Adipocyte (in vitro differentiated cells): ENCODE results near the gene ERGIC1.
A peak's percentile ranks its signal among the peaks of the same experiment; 100 is the strongest.

Experiments
- DNase-seq: peaks from one replicate; pipeline ENCODE4 v3.0.0-alpha.2; 2015; ENCODE audit warnings: low read depth
- H3K27me3 ChIP-seq: replicated peaks from 2 replicates; pipeline ENCODE4 v1.7.0; 2013; ENCODE audit warnings: mild to moderate bottlenecking, low read length, moderate library complexity; ENCODE audit not compliant: control insufficient read depth, insufficient read depth
- H3K36me3 ChIP-seq: 2 replicates; pipeline ENCODE4 v1.7.0; 2013; ENCODE audit warnings: low read length, mild to moderate bottlenecking, moderate library complexity; ENCODE audit not compliant: control insufficient read depth, insufficient read depth, severe bottlenecking
- H3K4me1 ChIP-seq: 2 replicates; pipeline ENCODE4 v1.7.0; 2013; ENCODE audit warnings: mild to moderate bottlenecking, low read length, moderate library complexity; ENCODE audit not compliant: control insufficient read depth, insufficient read depth
- H3K4me3 ChIP-seq: 2 replicates; pipeline ENCODE4 v1.7.0; 2013; ENCODE audit warnings: mild to moderate bottlenecking, low read length, moderate library complexity
- H3K9ac ChIP-seq: 2 replicates; pipeline ENCODE4 v1.7.0; 2013; ENCODE audit warnings: mild to moderate bottlenecking, low read length, moderate library complexity
- H3K9me3 ChIP-seq: 2 replicates; pipeline ENCODE4 v1.7.0; 2013; ENCODE audit warnings: mild to moderate bottlenecking, low read length, moderate library complexity; ENCODE audit not compliant: control insufficient read depth

Gene ERGIC1

GRCh38 chr5:172988276-172988675, 154.2 kb downstream of the ERGIC1 start:
- Histone ChIP-seq H3K27me3 (no peaks in the 10 kb centered on the region), H3K4me1 (peaks cover 15% of the 10 kb centered on the region), H3K36me3 (peaks cover 38% of the 10 kb centered on the region), H3K9ac (no peak overlapping the region), H3K4me3 (no peak overlapping the region), H3K9me3 (no peaks in the 10 kb centered on the region)
- DNase-seq: no peak

- DNase-seq: no peak
Measured at GRCh38 chr5:172990776-172991175, 156.7 kb downstream of the ERGIC1 start.

GRCh38 chr5:172994405-172994804, 160.4 kb downstream of the ERGIC1 start:
- no peak for DNase-seq
- Histone ChIP-seq H3K27me3 (no peaks in the 10 kb centered on the region), H3K4me3 (no peak overlapping the region), H3K4me1 (peaks cover 4% of the 10 kb centered on the region), H3K36me3 (peaks cover 66% of the 10 kb centered on the region), H3K9me3 (no peaks in the 10 kb centered on the region), H3K9ac (no peak overlapping the region)

More at GRCh38 chr5:172990776-172991175, 156.7 kb downstream of the ERGIC1 start:
- H3K9me3 ChIP-seq: no peaks in the 10 kb centered on the region
- peaks cover 54% of the 10 kb centered on the region for H3K36me3 ChIP-seq
- H3K27me3 ChIP-seq: no peaks in the 10 kb centered on the region
- H3K9ac ChIP-seq: no peak overlapping the region
- H3K4me1 ChIP-seq: peaks cover 9% of the 10 kb centered on the region
- no peak overlapping the region for H3K4me3 ChIP-seq

- Histone ChIP-seq H3K27me3 (no peaks in the 10 kb centered on the region), H3K4me3 (no peak overlapping the region), H3K9ac (peak overlapping the region; percentile 59), H3K4me1 (peaks cover 36% of the 10 kb centered on the region), H3K36me3 (peaks cover 40% of the 10 kb centered on the region), H3K9me3 (no peaks in the 10 kb centered on the region)
- peak; percentile 33 for DNase-seq
Measured at GRCh38 chr5:172999372-172999973, 165.4 kb downstream of the ERGIC1 start.

GRCh38 chr5:172999974-173000373, 165.9 kb downstream of the ERGIC1 start:
- H3K9me3 ChIP-seq: no peaks in the 10 kb centered on the region
- peaks cover 35% of the 10 kb centered on the region for H3K36me3 ChIP-seq
- H3K4me3 ChIP-seq: peak overlapping the region; percentile 16
- peaks cover 37% of the 10 kb centered on the region for H3K4me1 ChIP-seq
- no peaks in the 10 kb centered on the region for H3K27me3 ChIP-seq
- peak overlapping the region; percentile 59 for H3K9ac ChIP-seq
- DNase-seq: peak; percentile 17

GRCh38 chr5:173001229-173001841, 167.3 kb downstream of the ERGIC1 start:
- H3K4me1 ChIP-seq: peaks cover 37% of the 10 kb centered on the region
- H3K27me3 ChIP-seq: no peaks in the 10 kb centered on the region
- no peak overlapping the region for H3K4me3 ChIP-seq
- DNase-seq: no peak
- no peak overlapping the region for H3K9ac ChIP-seq
- H3K9me3 ChIP-seq: no peaks in the 10 kb centered on the region
- peaks cover 21% of the 10 kb centered on the region for H3K36me3 ChIP-seq
